ENCODE measurements around the gene EIF3I. TPM values are rescaled to one million over a fixed set of nuclear protein-coding genes. Genes with fewer than 3 reads are reported as not detected.

EIF3I gene
- total RNA-seq, 6 experiments from 2014 or later = 67.5 to 130 (median 71.9) TPM

DNA sequence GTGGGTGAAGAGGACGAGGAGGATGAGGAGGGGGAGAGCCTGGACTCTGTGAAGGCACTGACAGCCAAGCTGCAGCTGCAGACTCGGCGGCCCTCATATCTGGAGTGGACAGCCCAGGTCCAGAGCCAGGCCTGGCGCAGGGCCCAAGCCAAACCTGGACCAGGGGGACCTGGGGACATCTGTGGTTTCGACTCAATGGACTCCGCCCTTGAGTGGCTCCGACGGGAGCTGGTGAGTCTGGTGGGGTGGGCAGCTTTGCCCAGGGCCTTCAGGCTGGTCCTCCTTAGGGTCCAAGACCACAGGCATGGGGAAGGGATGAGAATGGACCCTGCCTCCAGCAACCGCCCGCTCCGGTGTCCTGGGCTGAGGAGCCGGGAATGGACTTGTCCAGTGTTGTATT lies 25.2 kb downstream of the EIF3I start:
- ATAC-seq = no peak
- TF ChIP-seq POLR2A (IDR thresholded peaks at IDR 0.05) = no peak
- TF ChIP-seq, protein P1, sequence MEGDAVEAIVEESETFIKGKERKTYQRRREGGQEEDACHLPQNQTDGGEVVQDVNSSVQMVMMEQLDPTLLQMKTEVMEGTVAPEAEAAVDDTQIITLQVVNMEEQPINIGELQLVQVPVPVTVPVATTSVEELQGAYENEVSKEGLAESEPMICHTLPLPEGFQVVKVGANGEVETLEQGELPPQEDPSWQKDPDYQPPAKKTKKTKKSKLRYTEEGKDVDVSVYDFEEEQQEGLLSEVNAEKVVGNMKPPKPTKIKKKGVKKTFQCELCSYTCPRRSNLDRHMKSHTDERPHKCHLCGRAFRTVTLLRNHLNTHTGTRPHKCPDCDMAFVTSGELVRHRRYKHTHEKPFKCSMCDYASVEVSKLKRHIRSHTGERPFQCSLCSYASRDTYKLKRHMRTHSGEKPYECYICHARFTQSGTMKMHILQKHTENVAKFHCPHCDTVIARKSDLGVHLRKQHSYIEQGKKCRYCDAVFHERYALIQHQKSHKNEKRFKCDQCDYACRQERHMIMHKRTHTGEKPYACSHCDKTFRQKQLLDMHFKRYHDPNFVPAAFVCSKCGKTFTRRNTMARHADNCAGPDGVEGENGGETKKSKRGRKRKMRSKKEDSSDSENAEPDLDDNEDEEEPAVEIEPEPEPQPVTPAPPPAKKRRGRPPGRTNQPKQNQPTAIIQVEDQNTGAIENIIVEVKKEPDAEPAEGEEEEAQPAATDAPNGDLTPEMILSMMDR (IDR thresholded peaks at IDR 0.05) = no peak

DNA sequence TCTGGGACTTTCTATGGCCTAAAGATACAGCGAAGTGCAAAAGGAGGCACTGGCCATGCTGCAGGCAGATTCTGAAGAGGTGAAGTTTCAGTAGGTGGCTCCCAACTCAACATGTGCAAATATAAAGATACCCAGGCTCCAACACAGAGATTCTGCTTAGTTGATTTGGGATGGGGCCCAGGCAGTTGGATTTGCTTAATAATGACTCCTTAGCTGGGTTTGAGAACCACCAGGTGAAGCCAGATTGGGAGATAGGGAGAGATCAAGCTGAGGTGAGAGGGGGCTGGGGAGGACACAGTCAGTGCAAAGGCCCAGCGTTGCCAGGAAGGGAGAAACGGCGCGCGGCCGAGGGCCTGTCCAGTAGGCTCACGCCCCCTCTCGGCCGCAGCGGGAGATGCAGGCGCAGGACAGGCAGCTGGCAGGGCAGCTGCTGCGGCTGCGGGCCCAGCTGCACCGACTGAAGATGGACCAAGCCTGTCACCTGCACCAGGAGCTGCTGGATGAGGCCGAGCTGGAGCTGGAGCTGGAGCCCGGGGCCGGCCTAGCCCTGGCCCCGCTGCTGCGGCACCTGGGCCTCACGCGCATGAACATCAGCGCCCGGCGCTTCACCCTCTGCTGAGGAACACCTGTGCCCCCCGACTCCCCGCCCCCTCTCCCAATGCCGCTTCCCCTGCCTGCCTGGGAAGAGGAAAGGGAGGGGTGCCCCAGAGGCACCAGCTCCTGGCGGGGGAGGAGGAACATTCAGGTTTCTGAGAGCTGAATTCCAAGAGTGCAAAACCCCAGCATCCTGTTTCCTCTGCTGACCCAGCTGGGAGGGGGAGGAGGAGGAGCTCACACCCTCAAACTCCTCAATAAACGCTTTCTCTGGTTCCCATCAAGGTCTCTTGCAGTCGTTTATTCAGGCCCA lies 26.0 kb downstream of the EIF3I start:
- Histone ChIP-seq H3K9me3 (no peaks in the 10 kb centered on the region), H3K4me1 (peaks cover 0 to 16% (median 4%) of the 10 kb centered on the region in 4 donors), H3K4me3 (peak overlapping the region in 1 of 3 donors; percentile 9), H3K27me3 (no peaks in the 10 kb centered on the region), H3K27ac (peak overlapping the region; percentile 28 to 40 (median 37)), H3K36me3 (no peaks in the 10 kb centered on the region)
- TF ChIP-seq POLR2A (IDR thresholded peaks at IDR 0.05) = no peak
- TF ChIP-seq, protein P1 (IDR thresholded peaks at IDR 0.05) = peak; percentile 48 to 76 (median 68)
- peak; percentile 80 to 87 (median 85) for DNase-seq
- intact Hi-C loops (cut with DNase I) = no loop called here
- WGBS (ENCODE audit: insufficient coverage, low coverage, low lambda C conversion rate, missing lambda C conversion rate) = 33% methylated on average over 1 of the region's 31 CpGs
- ATAC-seq = peak; percentile 55 to 74 (median 67)

More for the DNA sequence above, 25.2 kb downstream of the EIF3I start:
- Histone ChIP-seq H3K9me3 (no peaks in the 10 kb centered on the region), H3K27me3 (no peaks in the 10 kb centered on the region), H3K27ac (peak overlapping the region; percentile 28 to 40 (median 37)), H3K4me1 (peaks cover 0 to 16% (median 4%) of the 10 kb centered on the region in 4 donors), H3K36me3 (no peaks in the 10 kb centered on the region), H3K4me3 (no peak overlapping the region)
- peak in 1 of 3 donors; percentile 58 for DNase-seq
- WGBS (ENCODE audit: insufficient coverage, low coverage, low lambda C conversion rate, missing lambda C conversion rate) = 31% methylated on average over 3 of the region's 12 CpGs
- intact Hi-C loops (cut with DNase I) = no loop called here

DNA sequence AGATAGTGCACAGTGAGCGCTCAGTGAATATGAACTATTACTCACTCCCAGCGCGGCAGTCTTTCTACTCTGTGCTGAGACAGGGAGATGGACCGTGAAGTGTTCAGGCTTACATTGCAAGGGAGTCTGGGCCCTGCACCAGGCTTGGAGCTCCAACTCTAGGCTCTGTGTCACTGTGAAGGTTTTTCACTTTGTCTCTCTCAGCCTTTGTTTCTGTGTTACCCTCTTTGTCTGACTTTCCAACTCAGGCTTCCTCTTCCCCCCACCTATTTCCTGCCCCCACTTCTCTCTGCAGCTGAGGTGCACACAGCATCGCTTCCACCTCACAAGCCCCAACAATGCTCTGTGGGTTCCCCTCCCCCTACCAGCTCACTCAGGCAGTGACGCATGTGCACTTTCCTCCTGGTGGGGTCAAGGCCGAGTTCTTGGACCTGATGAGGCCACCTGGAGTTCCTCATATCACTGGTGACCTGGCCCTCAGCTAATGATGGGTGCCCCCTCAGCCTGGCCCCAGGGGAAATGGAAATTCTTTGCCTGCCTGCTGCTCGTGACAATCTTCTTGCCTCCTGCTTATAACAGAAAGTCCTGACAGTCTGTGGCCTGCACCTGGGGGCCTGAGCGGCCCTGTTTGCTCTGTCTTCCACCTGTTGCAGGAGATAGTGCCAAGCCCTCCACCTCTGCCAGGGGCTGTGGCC lies 27.8 kb downstream of the EIF3I start:
- H3K9me3 ChIP-seq = no peaks in the 10 kb centered on the region
- DNase-seq (peak; percentile 74 to 84 (median 77)), ATAC-seq (peak; percentile 62 to 75 (median 69))
- no peaks in the 10 kb centered on the region for H3K27me3 ChIP-seq
- H3K27ac ChIP-seq = peak overlapping the region; percentile 34 to 75 (median 45)
- WGBS (ENCODE audit: insufficient coverage, low coverage, low lambda C conversion rate, missing lambda C conversion rate) = 43% methylated on average over 4 of the region's 9 CpGs
- TF ChIP-seq, protein P1 (IDR thresholded peaks at IDR 0.05) = no peak
- TF ChIP-seq POLR2A (IDR thresholded peaks at IDR 0.05) = no peak
- intact Hi-C loops (cut with DNase I) = no loop called here
- peaks cover 0 to 17% (median 4%) of the 10 kb centered on the region in 4 donors for H3K4me1 ChIP-seq
- no peak overlapping the region for H3K4me3 ChIP-seq
- H3K36me3 ChIP-seq = no peaks in the 10 kb centered on the region

DNA sequence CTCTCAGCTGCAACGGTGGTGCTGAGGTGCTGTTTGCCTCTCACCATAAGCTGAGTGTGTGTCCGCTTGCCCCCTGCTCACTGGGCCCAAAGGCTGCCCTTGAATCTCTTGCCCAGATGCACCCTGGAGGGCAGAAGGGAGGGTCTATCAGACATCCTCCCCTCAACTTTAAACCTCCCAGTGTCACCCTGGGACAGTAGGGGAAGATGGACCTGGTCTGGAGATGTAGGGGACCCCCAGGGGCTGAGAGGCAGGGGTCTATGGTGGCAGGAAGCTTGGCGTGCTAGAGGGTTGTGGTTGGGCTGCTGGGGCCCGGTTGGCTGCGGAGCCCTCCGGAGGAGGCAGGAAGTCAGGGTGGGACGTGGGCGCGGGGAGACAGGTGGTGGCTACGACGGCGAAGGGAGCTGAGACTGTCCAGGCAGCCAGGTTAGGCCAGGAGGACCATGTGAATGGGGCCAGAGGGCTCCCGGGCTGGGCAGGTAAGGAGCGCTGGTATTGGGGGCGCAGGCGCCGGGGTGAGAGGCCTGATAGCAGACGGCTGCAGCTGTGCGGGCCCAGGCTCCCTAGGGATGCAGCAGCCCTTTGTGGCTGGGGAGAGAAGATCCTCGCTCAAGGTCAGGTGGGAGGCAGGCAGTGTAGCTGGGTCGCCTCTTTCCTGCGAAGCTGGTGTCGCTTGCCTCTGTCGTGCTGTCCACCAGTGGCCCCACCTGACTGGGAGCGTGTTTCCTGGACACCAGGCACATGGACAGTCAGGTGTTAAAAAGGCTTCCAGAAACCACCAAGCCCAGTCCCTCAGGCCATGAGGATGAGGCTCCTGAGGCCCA lies 28.9 kb downstream of the EIF3I start, which contains the start of gene LCK:
Gene LCK, plus strand, starts transcription at position 373 of the 824 bp plus-strand sequence. CDS start 23,065 bp downstream, outside the sequence.
- H3K36me3 ChIP-seq = no peaks in the 10 kb centered on the region
- intact Hi-C loops (cut with DNase I) = no loop called here
- ATAC-seq (no peak), DNase-seq (peak in 2 of 3 donors; percentile 30 to 53)
- 70% methylated on average over 9 of the region's 25 CpGs for WGBS (ENCODE audit: insufficient coverage, low coverage, low lambda C conversion rate, missing lambda C conversion rate)
- H3K4me1 ChIP-seq = peaks cover 0 to 26% (median 9%) of the 10 kb centered on the region in 4 donors
- peak within 1 kb of the TSS; percentile 36 to 75 (median 45) for H3K27ac ChIP-seq
- no peak within 1 kb of the TSS for H3K4me3 ChIP-seq
- H3K9me3 ChIP-seq = no peaks in the 10 kb centered on the region
- H3K27me3 ChIP-seq = no peaks in the 10 kb centered on the region
- no peak for TF ChIP-seq POLR2A (IDR thresholded peaks at IDR 0.05)
- TF ChIP-seq, protein P1 (IDR thresholded peaks at IDR 0.05) = no peak
